BLaER1 treated with 17β-estradiol and CSF1 and Interleukin-3, amounts not matched to agents 10 nM and 100 nM (cell line): Measurements from ENCODE around the gene NAPEPLD.
A peak's percentile ranks its signal among the peaks of the same experiment; 100 is the strongest.
"Not testable (repeated sequence)": the region's sequence is repeated elsewhere in the genome, so short reads cannot be mapped to it uniquely, and the experiment has no call there.

ENCODE experiments used
- H3K27ac ChIP-seq, 11 experiments: shearing (Covaris generic); formaldehyde crosslinking; 2 replicates each; pipeline ENCODE4 v1.8.1; 2022
- H3K27me3 ChIP-seq, 11 experiments: shearing (Covaris generic); formaldehyde crosslinking; 2 replicates each; pipeline ENCODE4 v1.8.1; 2022
- H3K36me3 ChIP-seq, 11 experiments: shearing (Covaris generic); formaldehyde crosslinking; 2 replicates each; pipeline ENCODE4 v1.8.1; 2022
- H3K4me1 ChIP-seq, 10 experiments: shearing (Covaris generic); formaldehyde crosslinking; 2 replicates each; pipeline ENCODE4 v1.8.1; 2022
- H3K4me2 ChIP-seq, 11 experiments: shearing (Covaris generic); formaldehyde crosslinking; 2 replicates each; pipeline ENCODE4 v1.8.1; 2022
- H3K4me3 ChIP-seq, 10 experiments: shearing (Covaris generic); formaldehyde crosslinking; 2 replicates each; pipeline ENCODE4 v1.8.1; 2022
- H3K9ac ChIP-seq, 11 experiments: shearing (Covaris generic); formaldehyde crosslinking; 2 replicates each; pipeline ENCODE4 v1.8.1; 2022
- H3K9me3 ChIP-seq, 11 experiments: shearing (Covaris generic); formaldehyde crosslinking; replicated peaks in 1 of 11; 2 replicates each; pipeline ENCODE4 v1.8.1; 2022
- H4K20me1 ChIP-seq, 11 experiments: shearing (Covaris generic); formaldehyde crosslinking; 2 replicates each; pipeline ENCODE4 v1.8.1; 2022
- Cebpa-rat ChIP-seq, 11 experiments: shearing (Covaris generic); IDR thresholded peaks; 2 replicates each; pipeline ENCODE4 v1.8.1; 2022

Gene NAPEPLD

DNA sequence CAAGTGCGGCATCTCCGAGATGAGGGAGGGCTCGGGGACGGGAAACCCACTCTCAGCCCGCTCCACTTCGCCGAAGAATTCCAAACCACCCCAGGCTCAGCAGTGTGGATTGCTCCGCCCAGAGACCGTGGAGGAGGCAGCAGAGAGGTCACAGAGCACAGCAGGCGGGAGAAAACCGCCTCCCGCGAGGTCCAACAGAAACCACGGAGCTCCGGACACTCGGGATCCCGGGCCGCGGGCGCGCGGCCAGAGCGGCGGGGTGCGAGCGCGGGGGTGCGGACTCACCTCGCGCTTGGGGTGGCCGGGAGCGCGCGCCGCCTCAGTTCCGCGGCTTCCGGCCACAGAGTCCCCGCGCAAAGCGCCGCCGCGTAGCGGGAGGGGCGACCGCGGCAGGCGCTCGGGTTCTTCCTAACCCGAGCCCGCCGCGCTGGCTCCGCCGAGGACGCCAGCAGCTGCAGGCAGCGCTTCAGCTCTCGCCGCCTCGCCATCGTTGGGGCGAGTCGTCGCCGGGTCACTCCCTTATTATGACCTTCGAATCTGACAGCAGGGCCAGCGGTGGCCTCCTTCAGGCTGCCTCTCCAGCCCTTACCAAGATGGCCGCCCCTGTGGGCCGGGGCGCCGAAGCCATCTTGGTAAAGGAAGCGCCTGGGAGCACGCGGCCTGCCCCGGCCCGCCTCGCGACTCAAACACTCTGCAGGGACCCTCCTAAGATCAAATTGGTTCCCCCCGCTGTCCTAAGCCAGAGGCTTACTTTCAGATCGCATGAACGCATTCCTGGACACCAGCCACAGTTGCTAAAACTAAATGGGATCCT, at the start of gene NAPEPLD:
Gene NAPEPLD, minus strand, starts transcription at position 106 of the 814 bp plus-strand sequence. CDS start 20,323 bp downstream, outside the sequence.
- Histone ChIP-seq H3K27me3 (no peaks in the 10 kb centered on the region), H3K4me3 (peak within 1 kb of the TSS; percentile 67 to 88 (median 78)), H3K27ac (peak within 1 kb of the TSS; percentile 90 to 97 (median 93))

GRCh38 chr7:103198079-103198478, 49.2 kb upstream of the NAPEPLD start:
- not testable (repeated sequence) for H4K20me1 ChIP-seq, H3K36me3 ChIP-seq, H3K4me3 ChIP-seq, H3K27me3 ChIP-seq, H3K9ac ChIP-seq, H3K27ac ChIP-seq, H3K4me2 ChIP-seq, H3K4me1 ChIP-seq, H3K9me3 ChIP-seq

More for the DNA sequence above, at the start of gene NAPEPLD:
- Histone ChIP-seq H3K36me3 (no peaks in the 10 kb centered on the region), H4K20me1 (no peaks in the 10 kb centered on the region), H3K4me1 (peaks cover 13 to 28% (median 21%) of the 10 kb centered on the region in 10 experiments; a peak in 19 of 20 replicates), H3K4me2 (peak within 1 kb of the TSS; percentile 77 to 87 (median 80)), H3K9ac (peak within 1 kb of the TSS; percentile 87 to 96 (median 91)), H3K9me3 (no peaks in the 10 kb centered on the region)
- TF ChIP-seq Cebpa-rat (IDR thresholded peaks at IDR 0.05), result no peak

- H3K4me3 ChIP-seq, H3K4me2 ChIP-seq, H3K9me3 ChIP-seq, H3K36me3 ChIP-seq, H3K9ac ChIP-seq, H4K20me1 ChIP-seq, H3K27ac ChIP-seq, H3K27me3 ChIP-seq: not testable (repeated sequence)
- H3K4me1 ChIP-seq, result peaks cover 0 to 14% (median 0%) of the 10 kb centered on the region in 10 experiments; a peak in 4 of 20 replicates
These were observed 46.5 kb upstream of the NAPEPLD start for GRCh38 chr7:103195364-103195763.

DNA sequence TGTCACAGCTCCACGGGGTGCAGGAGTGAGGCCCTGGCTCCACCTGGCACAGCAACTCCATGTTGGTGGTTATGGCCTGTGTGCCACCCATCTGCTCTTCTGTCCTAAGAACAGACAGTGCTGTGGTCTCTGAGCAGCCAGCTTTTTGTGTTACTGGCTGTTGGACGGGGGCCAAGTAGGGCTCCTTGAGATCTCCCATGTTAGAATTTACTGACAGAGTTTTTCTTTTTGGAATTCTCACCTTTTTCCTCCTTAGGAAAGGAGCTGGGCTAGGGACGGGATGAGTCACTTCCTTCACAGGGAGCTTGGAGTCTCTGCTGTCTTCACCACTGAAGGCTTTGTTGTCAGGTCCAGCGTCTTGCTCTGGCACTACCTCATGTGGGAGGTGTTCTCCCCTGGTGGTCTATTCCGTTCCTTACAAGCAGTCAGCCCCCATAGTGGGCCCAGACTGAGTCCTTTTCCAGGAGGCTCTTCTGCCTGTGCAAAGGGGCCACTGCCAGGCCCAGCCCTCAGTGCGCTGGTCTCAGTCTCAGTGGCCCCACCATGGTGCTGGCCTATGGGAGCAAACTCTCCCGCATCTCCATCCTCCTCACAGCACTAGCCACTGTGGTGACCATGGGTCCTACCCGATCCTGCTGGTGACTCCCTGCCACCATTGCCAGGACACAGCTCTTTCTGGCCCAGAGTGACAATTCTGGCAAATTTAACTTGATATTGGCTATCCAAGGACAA, 23.7 kb upstream of the NAPEPLD start:
- not testable (repeated sequence) for H3K4me3 ChIP-seq, H3K36me3 ChIP-seq, H3K27me3 ChIP-seq, H3K4me2 ChIP-seq, H3K9ac ChIP-seq, H4K20me1 ChIP-seq, H3K27ac ChIP-seq, H3K9me3 ChIP-seq
- peaks cover 0 to 10% (median 2%) of the 10 kb centered on the region in 10 experiments; a peak in 8 of 20 replicates for H3K4me1 ChIP-seq

GRCh38 chr7:103171695-103172414, 23.0 kb upstream of the NAPEPLD start:
- H3K36me3 ChIP-seq, H3K4me2 ChIP-seq, H4K20me1 ChIP-seq, H3K9me3 ChIP-seq, H3K9ac ChIP-seq, H3K27me3 ChIP-seq, H3K27ac ChIP-seq, H3K4me3 ChIP-seq: not testable (repeated sequence)
- peaks cover 0 to 10% (median 2%) of the 10 kb centered on the region in 10 experiments; a peak in 8 of 20 replicates for H3K4me1 ChIP-seq

- not testable (repeated sequence) for H4K20me1 ChIP-seq, H3K4me3 ChIP-seq, H3K4me2 ChIP-seq, H3K9ac ChIP-seq, H3K27ac ChIP-seq, H3K9me3 ChIP-seq, H3K27me3 ChIP-seq, H3K36me3 ChIP-seq, H3K4me1 ChIP-seq
These were observed 18.1 kb upstream of the NAPEPLD start for GRCh38 chr7:103166921-103167544.

- not testable (repeated sequence) for H4K20me1 ChIP-seq, H3K36me3 ChIP-seq, H3K4me1 ChIP-seq, H3K4me2 ChIP-seq, H3K27me3 ChIP-seq, H3K27ac ChIP-seq, H3K4me3 ChIP-seq, H3K9me3 ChIP-seq, H3K9ac ChIP-seq
These were observed 14.4 kb upstream of the NAPEPLD start for GRCh38 chr7:103163087-103163825.

- H3K27ac ChIP-seq, H3K4me1 ChIP-seq, H3K4me3 ChIP-seq, H3K4me2 ChIP-seq, H3K9ac ChIP-seq, H3K36me3 ChIP-seq, H3K9me3 ChIP-seq, H3K27me3 ChIP-seq, H4K20me1 ChIP-seq: not testable (repeated sequence)
These were observed 13.7 kb upstream of the NAPEPLD start for GRCh38 chr7:103162641-103163040.

DNA sequence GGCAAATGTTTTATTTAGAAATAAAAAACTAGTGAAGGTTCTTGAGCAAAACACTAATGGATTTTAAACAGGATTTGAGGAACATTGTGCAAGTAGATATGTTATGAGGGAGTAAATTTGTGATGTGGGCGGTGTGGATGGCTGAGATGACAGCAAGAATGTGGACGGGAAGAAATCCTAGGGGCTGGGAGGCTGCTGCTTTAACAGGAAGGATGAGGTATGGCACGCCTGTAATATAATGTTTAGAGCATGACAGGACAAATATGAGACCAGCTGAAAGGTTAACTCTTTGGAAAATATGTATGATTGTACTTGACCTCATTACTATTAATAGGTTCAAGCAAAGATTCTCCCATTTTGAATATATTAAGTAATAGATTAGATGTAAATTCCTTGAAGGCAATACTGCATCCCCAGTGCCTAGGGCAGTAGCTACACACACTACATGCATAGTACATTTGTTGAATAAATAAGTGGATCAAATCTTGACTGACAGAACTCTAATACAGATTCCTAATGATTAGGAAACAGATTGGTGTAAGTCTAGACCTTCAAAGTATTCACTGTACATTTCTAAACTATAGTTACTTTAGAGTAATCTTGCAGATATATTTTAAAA, 13.2 kb upstream of the NAPEPLD start:
- not testable (repeated sequence) for H3K36me3 ChIP-seq, H3K4me2 ChIP-seq, H3K9me3 ChIP-seq, H3K4me3 ChIP-seq, H3K4me1 ChIP-seq, H4K20me1 ChIP-seq, H3K27ac ChIP-seq, H3K27me3 ChIP-seq, H3K9ac ChIP-seq

DNA sequence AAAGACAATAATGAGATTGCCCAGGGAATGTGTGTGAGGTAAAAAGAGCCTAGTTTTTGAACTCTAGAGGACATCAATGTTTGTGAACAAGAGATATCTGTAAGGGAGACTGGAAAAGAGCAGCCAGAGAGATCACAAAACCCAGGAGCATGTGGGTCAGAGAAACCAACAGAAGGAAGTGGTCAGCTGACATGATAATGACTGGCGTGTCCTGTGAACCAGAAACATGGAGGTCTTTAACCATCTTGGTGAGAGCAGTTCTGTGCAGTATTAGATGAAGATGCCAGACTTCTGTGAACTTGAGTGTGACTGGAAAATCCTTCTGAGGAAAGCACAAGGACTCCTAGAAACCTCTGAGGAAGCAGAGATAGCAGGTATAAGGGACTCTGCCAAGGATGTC, 10.2 kb upstream of the NAPEPLD start:
- not testable (repeated sequence) for H4K20me1 ChIP-seq, H3K9ac ChIP-seq, H3K9me3 ChIP-seq, H3K4me1 ChIP-seq, H3K27ac ChIP-seq, H3K4me3 ChIP-seq, H3K27me3 ChIP-seq, H3K36me3 ChIP-seq
- H3K4me2 ChIP-seq, result peak overlapping the region in 2 of 11 experiments; percentile 10 to 11; a peak in 3 of 22 replicates

- H3K27ac ChIP-seq, H3K27me3 ChIP-seq, H3K9ac ChIP-seq, H3K9me3 ChIP-seq, H3K4me3 ChIP-seq, H4K20me1 ChIP-seq, H3K36me3 ChIP-seq, H3K4me1 ChIP-seq: not testable (repeated sequence)
- H3K4me2 ChIP-seq, result peak overlapping the region in 5 of 11 experiments; percentile 3 to 44 (median 15); a peak in 5 of 22 replicates
These were observed 6.6 kb upstream of the NAPEPLD start for GRCh38 chr7:103155331-103156024.
